ENCODE results near the gene MUC5B. TPM values are rescaled to one million over a fixed set of nuclear protein-coding genes. Genes with fewer than 3 reads are reported as not detected.

Gene MUC5B
- total RNA-seq, 1 experiment from 2014 or later = 1.6 TPM

DNA sequence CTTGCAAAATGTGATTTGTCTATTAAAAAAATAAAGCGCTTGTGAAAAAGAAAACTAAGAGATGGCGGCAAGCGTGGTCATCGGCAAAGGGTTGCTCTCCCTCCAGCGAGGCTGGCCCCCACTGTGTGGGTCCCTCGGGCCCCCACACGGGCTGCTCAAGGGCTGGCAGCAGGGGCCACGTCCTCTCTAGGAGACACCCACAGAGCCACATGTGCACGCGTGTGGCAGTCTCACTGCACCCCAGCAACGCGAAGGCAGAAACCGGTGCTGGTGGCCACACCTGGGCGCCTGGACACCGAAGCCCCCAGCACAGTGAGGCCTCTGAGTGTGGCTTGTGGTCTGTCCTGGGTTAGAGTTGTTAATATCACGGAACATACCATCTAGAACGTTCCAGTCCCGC lies 52.2 kb downstream of the MUC5B start (continued):
- TF ChIP-seq, protein P1, sequence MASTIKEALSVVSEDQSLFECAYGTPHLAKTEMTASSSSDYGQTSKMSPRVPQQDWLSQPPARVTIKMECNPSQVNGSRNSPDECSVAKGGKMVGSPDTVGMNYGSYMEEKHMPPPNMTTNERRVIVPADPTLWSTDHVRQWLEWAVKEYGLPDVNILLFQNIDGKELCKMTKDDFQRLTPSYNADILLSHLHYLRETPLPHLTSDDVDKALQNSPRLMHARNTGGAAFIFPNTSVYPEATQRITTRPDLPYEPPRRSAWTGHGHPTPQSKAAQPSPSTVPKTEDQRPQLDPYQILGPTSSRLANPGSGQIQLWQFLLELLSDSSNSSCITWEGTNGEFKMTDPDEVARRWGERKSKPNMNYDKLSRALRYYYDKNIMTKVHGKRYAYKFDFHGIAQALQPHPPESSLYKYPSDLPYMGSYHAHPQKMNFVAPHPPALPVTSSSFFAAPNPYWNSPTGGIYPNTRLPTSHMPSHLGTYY (CRISPR knock-in tag; IDR thresholded peaks at IDR 0.05) = no peak
- TF ChIP-seq HMGA2 (CRISPR knock-in tag; IDR thresholded peaks at IDR 0.05) (no peak), ZMAT4 (CRISPR knock-in tag; IDR thresholded peaks at IDR 0.05) (no peak), ZNF317 (CRISPR knock-in tag; IDR thresholded peaks at IDR 0.05; ENCODE audit: borderline replicate concordance, low read depth) (no peak), STAT6 (CRISPR knock-in tag; conservative IDR thresholded peaks at IDR 0.05; ENCODE audit: low read depth) (no peak), PREB (CRISPR knock-in tag; IDR thresholded peaks at IDR 0.05; ENCODE audit: borderline replicate concordance) (no peak), IRF2 (CRISPR knock-in tag; IDR thresholded peaks at IDR 0.05; ENCODE audit: borderline replicate concordance, low read depth) (no peak), FOXK1 (CRISPR knock-in tag; IDR thresholded peaks at IDR 0.05) (no peak), GTF2I (CRISPR knock-in tag; conservative IDR thresholded peaks at IDR 0.05) (no peak)

DNA sequence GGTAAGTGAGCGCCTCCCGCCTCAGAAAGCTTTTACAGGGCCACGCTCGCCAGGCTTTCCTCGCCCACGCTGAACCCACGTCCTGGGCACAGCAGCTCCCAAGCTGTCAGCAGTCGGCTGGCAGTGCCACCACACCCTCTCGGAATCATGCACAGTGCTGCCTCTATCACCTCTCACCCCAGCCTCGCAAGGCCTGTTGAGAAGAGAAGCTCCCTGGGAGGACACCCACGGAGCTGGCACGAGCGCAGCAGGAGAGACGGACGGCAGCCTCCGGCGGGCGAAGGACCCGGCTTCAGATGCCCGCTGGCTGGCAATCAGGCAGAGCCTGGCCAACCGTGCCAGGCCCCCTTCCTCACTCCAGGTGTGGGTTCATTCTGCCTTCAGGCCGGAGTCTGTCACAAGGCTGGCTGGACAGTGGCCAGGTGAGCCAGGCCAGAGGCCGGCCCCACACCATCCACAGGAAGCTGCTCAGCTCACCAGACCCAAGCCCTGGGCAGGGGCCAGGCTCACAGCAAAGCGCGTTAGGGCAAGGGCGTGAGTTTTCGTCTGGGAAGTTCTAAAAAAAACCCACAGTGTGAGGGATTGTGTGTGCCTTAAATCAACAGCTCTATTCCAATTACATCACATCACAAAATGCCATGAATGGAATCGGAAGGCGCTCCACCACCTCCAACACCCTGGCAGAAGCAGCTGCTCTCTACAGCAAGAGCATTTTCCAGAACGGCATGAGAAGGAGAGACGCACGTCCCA lies 53.4 kb downstream of the MUC5B start:
- no peak for DNase-seq (ENCODE audit: low spot score)
- no peak for TF ChIP-seq ZNF219 (CRISPR knock-in tag; IDR thresholded peaks at IDR 0.05; ENCODE audit: borderline replicate concordance)
- TF ChIP-seq CBFB (CRISPR knock-in tag; IDR thresholded peaks at IDR 0.05; ENCODE audit: low read depth) = no peak
- no peak for TF ChIP-seq TP53 (CRISPR knock-in tag; IDR thresholded peaks at IDR 0.05)
- TF ChIP-seq SMAD3 (CRISPR knock-in tag; IDR thresholded peaks at IDR 0.05; ENCODE audit: borderline replicate concordance) = no peak
- TF ChIP-seq JAZF1 (CRISPR knock-in tag; IDR thresholded peaks at IDR 0.05) = no peak
- TF ChIP-seq CDX4 (CRISPR knock-in tag; IDR thresholded peaks at IDR 0.05; ENCODE audit: borderline replicate concordance) = no peak
- no peak for TF ChIP-seq GABPB1 (CRISPR knock-in tag; IDR thresholded peaks at IDR 0.05)
- no peak for TF ChIP-seq STAT6 (CRISPR knock-in tag; conservative IDR thresholded peaks at IDR 0.05; ENCODE audit: low read depth)
- TF ChIP-seq ZNF263 (CRISPR knock-in tag; IDR thresholded peaks at IDR 0.05; ENCODE audit: low read depth) = no peak
- no peak for TF ChIP-seq ZNF281 (CRISPR knock-in tag; IDR thresholded peaks at IDR 0.05)
- TF ChIP-seq, protein P2, sequence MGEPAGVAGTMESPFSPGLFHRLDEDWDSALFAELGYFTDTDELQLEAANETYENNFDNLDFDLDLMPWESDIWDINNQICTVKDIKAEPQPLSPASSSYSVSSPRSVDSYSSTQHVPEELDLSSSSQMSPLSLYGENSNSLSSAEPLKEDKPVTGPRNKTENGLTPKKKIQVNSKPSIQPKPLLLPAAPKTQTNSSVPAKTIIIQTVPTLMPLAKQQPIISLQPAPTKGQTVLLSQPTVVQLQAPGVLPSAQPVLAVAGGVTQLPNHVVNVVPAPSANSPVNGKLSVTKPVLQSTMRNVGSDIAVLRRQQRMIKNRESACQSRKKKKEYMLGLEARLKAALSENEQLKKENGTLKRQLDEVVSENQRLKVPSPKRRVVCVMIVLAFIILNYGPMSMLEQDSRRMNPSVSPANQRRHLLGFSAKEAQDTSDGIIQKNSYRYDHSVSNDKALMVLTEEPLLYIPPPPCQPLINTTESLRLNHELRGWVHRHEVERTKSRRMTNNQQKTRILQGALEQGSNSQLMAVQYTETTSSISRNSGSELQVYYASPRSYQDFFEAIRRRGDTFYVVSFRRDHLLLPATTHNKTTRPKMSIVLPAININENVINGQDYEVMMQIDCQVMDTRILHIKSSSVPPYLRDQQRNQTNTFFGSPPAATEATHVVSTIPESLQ (CRISPR knock-in tag; IDR thresholded peaks at IDR 0.05) = no peak
- no peak for TF ChIP-seq FOXP1 (CRISPR knock-in tag; IDR thresholded peaks at IDR 0.05; ENCODE audit: borderline replicate concordance)
- ATAC-seq = no peak
- Mint-ChIP-seq H3K4me1 (no peaks in the 10 kb centered on the region), H3K27ac (no peak overlapping the region), H3K27me3 (ENCODE audit: low read depth) (no peaks in the 10 kb centered on the region), H3K36me3 (peaks cover 19% of the 10 kb centered on the region), H3K4me3 (no peak overlapping the region), H3K9me3 (no peaks in the 10 kb centered on the region)
- CTCF ChIA-PET = no interaction called here
- POLR2A ChIA-PET = no interaction called here

Data from WTC11 (cell line).